A549 (cell line): Measurements from ENCODE around the gene MAP2K6.

Experiments
- BCL3 ChIP-seq: fragments of >200 bp; sonication (Bioruptor Twin); formaldehyde crosslinking; IDR thresholded peaks from 3 replicates; pipeline ENCODE4 v1.6.1; 2016
- CTCF ChIP-seq: fragments of >200 bp; sonication (Bioruptor Twin); formaldehyde crosslinking; IDR thresholded peaks from 3 replicates; pipeline ENCODE4 v1.5.1; 2016
- REST ChIP-seq: fragments of 200-600 bp; sonication (generic); IDR thresholded peaks from 2 replicates; pipeline ENCODE4 v1.6.1; 2016; ENCODE audit warnings: antibody characterized with exemption, mild to moderate bottlenecking, moderate library complexity
- SMC3 ChIP-seq: fragments of >200 bp; sonication (Bioruptor Twin); formaldehyde crosslinking; IDR thresholded peaks from 3 replicates; pipeline ENCODE4 v1.6.1; 2018; ENCODE audit warnings: inconsistent platforms

GRCh38 chr17:69512946-69513345, 98.4 kb downstream of the MAP2K6 start:
- no peak for TF ChIP-seq REST
- TF ChIP-seq CTCF: no peak
- TF ChIP-seq BCL3: no peak
- TF ChIP-seq SMC3: no peak
